Measurements from ENCODE around the gene HEXD. TPM values are rescaled to one million over a fixed set of nuclear protein-coding genes. Genes with fewer than 3 reads are reported as not detected.

Gene HEXD
- total and polyA plus RNA-seq, 10 of the 15 experiments (the other 5 are each of a cell fraction or from before 2014, with no cell fraction given), result 1.6 to 24.2 (median 7.0) TPM

- Histone ChIP-seq H3K36me3 (ENCODE audit: control insufficient read depth in 2 of 2, insufficient read depth in 2 of 2, low read length in 1 of 2) (peaks cover 9 to 15% of the 10 kb centered on the region in 2 experiments; a peak in 3 of 4 replicates), H4K20me1 (ENCODE audit: control insufficient read depth, insufficient read depth) (no peaks in the 10 kb centered on the region), H3K27me3 (replicated peaks in 1 of 2; ENCODE audit: control insufficient read depth in 2 of 2, insufficient read depth in 2 of 2, low read length in 1 of 2) (no peaks in the 10 kb centered on the region), H2AFZ (ENCODE audit: control insufficient read depth, low read depth, low read length) (no peak overlapping the region), H3K9ac (ENCODE audit: control insufficient read depth, insufficient read depth, low read length) (no peak overlapping the region), H3K4me3 (no peak overlapping the region), H3K79me2 (ENCODE audit: control insufficient read depth, insufficient read depth, low read length) (no peaks in the 10 kb centered on the region), H3K9me3 (replicated peaks; ENCODE audit: control insufficient read depth, insufficient read depth, low read length) (no peaks in the 10 kb centered on the region), H3K4me2 (ENCODE audit: control insufficient read depth, insufficient read depth) (no peak overlapping the region), H3K27ac (ENCODE audit: control insufficient read depth, insufficient read depth) (no peak overlapping the region), H3K4me1 (ENCODE audit: control insufficient read depth, insufficient read depth, low read length) (peaks cover 2% of the 10 kb centered on the region)
- ChIA-PET SMC1A (ENCODE audit: uncharacterized antibody, unreplicated experiment) (no interaction called here), POLR2A (no interaction called here), RAD21 (ENCODE audit: unreplicated experiment) (no interaction called here), CTCF (no interaction called here)
- no peak for FAIRE-seq
- WGBS (ENCODE audit: insufficient coverage, insufficient replicate concordance, low lambda C conversion rate, missing lambda C conversion rate), result 87% methylated on average over 8 of the region's 8 CpGs
- intact Hi-C loops (cut with micrococcal nuclease; ENCODE audit: unreplicated experiment) (no loop called here), in situ Hi-C loops (cut with MboI) (no loop called here)
- no peak for DNase-seq (ENCODE audit: low read depth, low spot score)
- ATAC-seq, result no peak
- BruUV-seq (replicated peaks), result no TSS peak
- TF ChIP-seq ZZZ3 (IDR thresholded peaks at IDR 0.05; ENCODE audit: control insufficient read depth, insufficient read length, low read depth) (no peak), PBX3 (IDR thresholded peaks at IDR 0.05; ENCODE audit: insufficient replicate concordance, low read depth, low read length) (no peak), SUZ12 (IDR thresholded peaks at IDR 0.05; ENCODE audit: unreplicated experiment) (no peak), SIN3A (IDR thresholded peaks at IDR 0.05; ENCODE audit: low read depth, low read length) (no peak), TCF7 (IDR thresholded peaks at IDR 0.05; ENCODE audit: borderline replicate concordance) (no peak), HDAC6 (IDR thresholded peaks at IDR 0.05; ENCODE audit: unreplicated experiment) (no peak), STAT1 (conservative IDR thresholded peaks at IDR 0.05) (no peak), PAX5 (IDR thresholded peaks at IDR 0.05; ENCODE audit: borderline replicate concordance, low read depth, low read length) (no peak), ZNF24 (IDR thresholded peaks at IDR 0.05) (no peak), USF2 (IDR thresholded peaks at IDR 0.05; ENCODE audit: borderline replicate concordance, low read depth, low read length) (no peak), HSF1 (IDR thresholded peaks at IDR 0.05; ENCODE audit: low read depth, low read length) (no peak), RCOR1 (conservative IDR thresholded peaks at IDR 0.05; ENCODE audit: low read depth, low read length) (no peak), SPI1 (IDR thresholded peaks at IDR 0.05; ENCODE audit: borderline replicate concordance, insufficient read depth, low read depth, low read length) (no peak), SKIL (IDR thresholded peaks at IDR 0.05; ENCODE audit: low read depth, poor library complexity, severe bottlenecking) (no peak), ZBTB4 (CRISPR knock-in tag; IDR thresholded peaks at IDR 0.05) (no peak), SIX5 (IDR thresholded peaks at IDR 0.05; ENCODE audit: low read depth, low read length, severe bottlenecking) (no peak)
These were observed 71.0 kb downstream of the HEXD start for GRCh38 chr17:82489117-82489516.

All from GM12878 (cell line).